HG03159 (cell line): ENCODE measurements around the gene GMPPA.

Experiments used
- ATAC-seq: cut with Tn5 transposase; IDR thresholded peaks from one replicate; pipeline ENCODE4 v1.9.1; 2021; ENCODE audit warnings: mild to moderate bottlenecking, moderate library complexity; ENCODE audit not compliant: unreplicated experiment

GMPPA gene

GRCh38 chr2:219517954-219518778 is 19.5 kb downstream of the GMPPA start:
- ATAC-seq = no peak

DNA sequence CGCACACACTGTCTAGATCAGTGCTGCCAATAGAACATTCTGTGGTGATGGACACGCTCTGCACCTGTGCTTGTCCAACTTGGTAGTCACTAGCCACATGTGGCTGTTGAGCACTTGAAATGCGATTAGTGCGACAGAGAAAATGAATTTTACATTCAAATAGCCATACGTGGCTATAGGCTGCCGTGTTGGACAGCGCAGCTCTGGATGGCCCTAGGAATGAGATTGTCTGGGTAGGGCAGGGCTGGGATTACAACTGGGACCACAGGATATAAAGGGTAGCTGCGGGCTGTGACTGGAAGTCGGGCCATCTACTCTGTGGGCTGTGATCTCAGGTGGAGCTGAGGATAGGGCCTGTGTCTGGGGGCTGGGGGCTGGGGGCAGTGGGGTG is 20.8 kb downstream of the GMPPA start:
- no peak for ATAC-seq

DNA sequence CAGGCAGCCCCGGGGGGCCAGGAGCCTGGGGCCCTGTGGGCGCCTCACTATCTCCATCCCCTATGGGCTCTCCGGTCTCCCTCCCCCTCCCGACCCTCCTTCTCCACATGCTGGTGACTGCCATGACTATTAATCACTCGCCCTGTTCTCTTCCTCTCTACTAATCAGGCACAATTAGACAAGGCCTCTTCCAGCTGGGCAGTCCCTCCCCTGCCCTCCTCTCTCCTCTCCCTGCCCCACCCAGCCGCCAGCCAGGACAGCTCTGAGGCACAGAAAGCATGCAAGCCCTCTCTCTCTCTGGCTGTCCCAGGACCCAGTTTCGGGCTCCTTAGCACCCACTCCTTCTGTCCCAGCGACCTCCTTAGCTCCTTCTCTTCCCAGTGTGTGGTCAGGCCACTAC is 21.4 kb downstream of the GMPPA start:
- no peak for ATAC-seq

GRCh38 chr2:219521066-219521880 is 22.6 kb downstream of the GMPPA start:
- ATAC-seq = no peak

DNA sequence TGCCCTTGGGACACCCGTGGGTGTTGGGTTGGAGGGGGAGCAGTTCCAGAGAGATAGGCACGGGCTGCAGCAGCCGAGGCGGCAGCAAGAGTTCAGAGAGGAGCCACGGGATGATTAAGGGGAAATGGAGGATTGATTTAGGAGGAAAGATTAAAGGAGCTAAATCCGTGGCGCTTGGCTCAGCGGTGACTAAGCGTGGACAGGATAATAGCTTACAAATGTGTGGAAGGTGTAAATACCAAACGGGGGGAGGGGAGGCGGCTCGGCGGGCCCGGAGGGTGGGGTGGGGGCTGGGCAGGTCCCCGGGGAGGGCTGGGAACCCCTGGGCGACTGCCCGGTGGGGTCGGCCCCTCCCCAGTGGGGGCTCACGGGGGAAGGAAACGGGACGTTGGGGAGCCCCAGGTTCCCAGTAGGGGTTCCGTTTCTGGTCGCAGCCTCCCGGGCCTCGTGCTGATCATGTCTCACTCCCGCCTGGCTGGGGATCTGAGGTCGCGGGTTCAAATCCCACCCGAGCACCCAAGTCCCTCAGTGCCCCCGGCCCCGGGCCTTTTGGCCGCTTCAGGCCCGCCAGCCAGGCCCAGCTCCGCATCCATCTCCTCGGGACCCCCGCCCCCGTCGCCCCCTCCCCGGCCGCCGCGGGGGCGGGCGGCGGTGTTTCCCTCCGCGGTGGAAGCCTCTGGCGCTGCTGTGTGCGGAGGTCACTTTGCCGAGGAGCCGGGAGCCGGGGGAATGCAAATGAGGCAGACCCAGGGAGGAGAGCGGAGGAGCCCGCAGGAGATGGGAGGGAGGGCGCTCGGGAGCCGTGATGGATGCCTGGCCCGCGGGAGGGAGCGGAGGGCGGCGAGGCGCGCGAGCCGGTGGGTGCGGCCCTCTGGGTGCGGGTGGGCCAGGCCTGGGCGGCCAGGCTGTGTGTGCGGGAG is 23.7 kb downstream of the GMPPA start:
- ATAC-seq = no peak

- ATAC-seq = no peak
These were observed 24.5 kb downstream of the GMPPA start for GRCh38 chr2:219523031-219523671.

DNA sequence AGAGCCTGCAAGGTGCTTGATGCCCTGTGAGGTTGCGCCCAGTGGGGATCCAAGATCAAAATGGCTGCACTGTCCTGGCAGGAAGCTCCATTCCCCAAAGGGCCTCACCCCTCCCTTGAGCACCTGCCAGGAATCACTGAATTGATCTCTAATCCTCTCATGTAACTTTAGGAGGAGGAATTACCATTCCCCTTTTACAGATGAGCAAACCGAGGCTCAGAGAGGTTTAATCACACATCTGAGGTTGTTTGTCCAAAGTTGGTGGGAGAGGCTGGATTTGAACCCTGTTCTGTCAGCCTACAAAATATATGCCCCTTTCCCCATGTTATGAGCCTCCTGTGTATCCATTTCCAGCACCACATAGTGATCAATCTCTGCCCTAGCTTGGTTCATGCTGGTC is 26.1 kb downstream of the GMPPA start:
- ATAC-seq = no peak

DNA sequence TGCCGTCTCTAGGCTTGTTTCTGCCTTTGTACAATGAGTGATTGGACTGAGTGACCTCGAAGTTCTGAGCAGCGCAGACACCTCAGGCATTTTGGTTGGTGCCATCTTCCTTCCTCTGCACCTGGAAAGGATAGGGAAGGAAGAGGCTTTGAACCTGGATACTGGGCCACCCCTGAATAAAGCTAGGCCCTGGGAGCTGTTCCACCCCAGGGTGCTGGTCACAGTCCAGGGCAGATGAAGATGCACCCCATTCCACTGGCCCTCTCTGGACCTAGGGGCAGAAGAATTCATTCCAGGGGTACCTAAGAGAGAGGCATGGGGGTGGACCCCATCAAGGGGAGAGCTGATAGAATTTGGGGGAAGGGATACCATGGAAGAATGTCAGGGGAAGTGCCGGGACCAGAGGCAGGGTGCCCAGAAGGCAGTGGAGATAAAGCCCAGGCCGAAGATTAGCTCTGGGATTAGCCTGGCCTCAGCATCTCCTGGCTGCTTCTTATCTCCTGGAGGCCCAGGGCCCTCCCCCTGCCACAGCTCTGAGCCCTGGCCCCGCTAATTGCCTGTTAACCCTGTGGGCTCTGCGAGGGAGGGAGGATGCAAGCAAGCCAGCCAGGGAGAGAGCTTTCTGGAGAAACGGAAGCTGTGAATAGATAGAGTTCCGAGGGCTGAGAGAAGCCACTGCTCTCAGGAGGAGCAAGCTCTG is 27.0 kb downstream of the GMPPA start:
- ATAC-seq = no peak

DNA sequence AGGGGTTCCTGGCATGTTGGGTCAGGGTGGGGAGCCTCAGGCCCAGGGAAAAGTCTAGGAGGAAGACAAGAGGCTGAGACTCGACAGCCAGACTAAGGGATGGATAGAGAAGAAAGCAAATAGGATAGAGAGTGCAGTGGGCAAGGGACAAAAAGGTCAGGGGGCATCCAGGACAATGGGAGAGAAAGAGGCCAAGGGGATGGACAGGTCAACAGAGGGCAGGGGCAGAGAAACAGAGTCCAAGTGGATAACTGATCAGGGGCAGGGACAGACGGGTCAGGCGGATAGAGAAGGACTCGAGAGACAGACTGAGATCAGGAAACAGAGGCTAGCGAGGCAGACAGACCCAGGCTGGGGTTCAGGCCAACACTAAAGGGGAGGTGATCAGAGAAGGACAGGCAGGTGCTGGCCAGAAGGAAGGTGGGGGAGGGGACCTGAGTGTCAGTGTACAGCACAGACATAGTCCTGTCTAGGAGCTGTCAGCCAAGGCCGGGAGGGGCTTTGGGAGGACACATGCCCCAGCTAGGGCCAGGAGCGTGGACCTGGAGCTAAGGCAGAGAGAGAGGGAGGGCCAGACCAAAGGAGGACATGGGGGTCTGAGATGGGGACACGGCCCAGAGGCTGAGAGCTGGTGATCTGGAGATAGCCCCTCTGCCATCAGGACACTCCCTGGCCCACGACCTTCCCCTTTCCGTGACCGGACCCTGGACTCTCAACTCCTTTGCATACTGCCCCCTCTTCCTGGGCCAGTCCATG is 27.8 kb downstream of the GMPPA start:
- no peak for ATAC-seq

DNA sequence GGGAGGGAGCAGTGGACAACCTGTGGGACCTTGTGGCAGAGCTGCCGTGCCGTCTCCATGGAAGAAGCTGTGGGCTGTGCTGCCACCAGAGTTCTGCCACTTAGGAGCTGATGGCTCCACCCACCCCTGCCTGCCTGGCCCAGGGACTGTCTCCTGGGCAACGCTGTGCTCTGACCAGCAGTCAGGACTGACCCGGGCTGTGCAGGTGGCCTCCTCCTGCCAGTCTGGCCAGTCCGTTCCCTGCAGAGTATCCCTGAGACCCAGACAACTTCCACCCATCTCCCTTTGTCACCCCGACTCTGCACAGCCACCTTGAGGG is 28.3 kb downstream of the GMPPA start:
- no peak for ATAC-seq

- ATAC-seq = no peak
These were observed 28.8 kb downstream of the GMPPA start for GRCh38 chr2:219527472-219527871.

GRCh38 chr2:219530048-219530963 is 31.6 kb downstream of the GMPPA start:
- ATAC-seq = peak; percentile 90

GRCh38 chr2:219531639-219532377 is 33.1 kb downstream of the GMPPA start:
- no peak for ATAC-seq

DNA sequence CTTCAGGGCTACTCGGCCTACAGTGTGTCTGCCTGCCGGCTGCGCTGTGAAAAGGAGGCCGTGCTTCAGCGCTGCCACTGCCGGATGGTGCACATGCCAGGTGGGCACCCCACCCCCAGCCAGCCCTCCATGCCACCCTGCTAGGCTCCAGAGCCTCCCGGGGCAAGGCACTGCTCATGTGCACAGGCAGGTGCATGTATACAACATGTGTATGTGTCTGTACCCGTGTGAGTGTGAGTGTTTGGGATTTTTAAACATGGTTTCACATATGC is 33.6 kb downstream of the GMPPA start:
- ATAC-seq = no peak

DNA sequence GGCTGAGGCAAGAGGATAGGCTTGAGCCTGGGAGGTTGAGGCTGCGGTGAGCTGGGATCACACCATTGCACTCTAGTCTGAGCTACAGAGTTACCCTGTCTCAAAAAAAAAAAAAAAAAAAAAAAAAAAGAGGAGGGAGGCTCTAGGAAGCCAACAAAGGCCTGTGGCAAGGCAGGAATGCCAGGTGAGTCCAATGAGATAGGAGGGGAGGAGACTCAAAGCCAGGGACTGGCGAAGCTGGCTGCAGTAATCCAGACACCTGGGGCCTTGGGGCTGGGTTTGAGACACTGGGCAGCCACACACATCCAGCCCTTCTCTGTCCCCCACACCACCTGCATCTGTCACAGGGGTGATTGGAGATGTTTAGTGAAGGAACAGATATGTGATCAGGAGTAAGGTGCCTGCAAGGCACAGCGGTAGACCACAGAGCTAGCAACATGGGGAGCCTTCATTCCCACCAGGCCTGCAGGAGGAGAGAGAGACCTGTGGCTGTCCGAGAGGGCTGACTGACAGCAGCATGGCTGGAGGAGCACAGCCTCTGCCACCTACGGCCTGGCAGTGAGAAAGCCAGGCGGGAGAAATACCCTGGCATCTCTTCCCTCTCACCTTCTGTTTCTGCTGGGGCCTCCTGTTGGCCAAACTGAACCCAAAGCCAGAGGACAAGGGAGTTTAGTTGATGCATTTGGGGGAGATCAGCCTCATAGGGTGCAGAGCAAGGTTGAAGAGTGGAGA is 35.4 kb downstream of the GMPPA start:
- ATAC-seq = no peak

GRCh38 chr2:219536425-219536824 is 37.7 kb downstream of the GMPPA start:
- no peak for ATAC-seq

- no peak for ATAC-seq
These were observed 38.3 kb downstream of the GMPPA start for GRCh38 chr2:219536967-219537366.
